NT2/D1 (cell line): ENCODE results near the gene EPHB2.

Experiments
- SUZ12 ChIP-seq: IDR thresholded peaks from 2 replicates; pipeline ENCODE4 v1.6.1; 2011; ENCODE audit not compliant: insufficient read length, insufficient read depth; ENCODE audit errors: extremely low read depth
- YY1 ChIP-seq: IDR thresholded peaks from 2 replicates; pipeline ENCODE4 v1.6.1; 2011; ENCODE audit not compliant: insufficient read length, insufficient read depth
- ZNF274 ChIP-seq: IDR thresholded peaks from 2 replicates; pipeline ENCODE4 v1.6.1; 2011; ENCODE audit warnings: mild to moderate bottlenecking, low read depth, low read length

DNA sequence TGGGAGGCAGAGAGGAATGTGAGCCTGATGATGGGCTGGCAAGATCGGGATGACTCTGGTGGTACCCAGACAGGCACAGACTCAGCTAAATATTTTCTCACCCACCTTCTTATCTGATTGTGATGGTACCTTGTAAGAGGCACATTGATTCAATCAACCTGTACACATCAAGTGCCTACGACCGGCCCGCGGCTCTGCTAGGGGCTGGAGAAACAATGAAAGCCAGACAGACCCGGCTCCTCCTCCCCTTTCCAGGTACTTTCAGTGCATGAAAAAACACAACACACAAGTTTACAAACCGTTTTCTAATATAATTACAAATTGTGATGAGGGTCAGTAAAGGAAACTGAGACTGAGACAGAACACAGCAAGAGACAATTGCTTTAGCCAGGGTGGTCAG is 147.0 kb downstream of the EPHB2 start:
- TF ChIP-seq ZNF274, result no peak
- no peak for TF ChIP-seq YY1
- TF ChIP-seq SUZ12, result no peak
